OCI-LY7 (cell line): Measurements from ENCODE around the gene APBB2. TPM values are rescaled to one million over a fixed set of nuclear protein-coding genes. Genes with fewer than 3 reads are reported as not detected.

ENCODE experiments used
- BruUV-seq: library from RNA; stranded (reverse); fragments of 400-500 nt; replicated peaks from 2 replicates; lab custom pipeline; 2021; lab: Mats Ljungman, UMichigan
- CTCF ChIA-PET: fragments of 300-600 bp; sonication (Branson Sonifier 250); formaldehyde crosslinking; loops from one replicate; lab custom pipeline; 2022; ENCODE audit warnings: antibody characterized with exemption; ENCODE audit not compliant: unreplicated experiment; lab: Charles Lee
- POLR2A ChIA-PET: fragments of 300-600 bp; sonication (Branson Sonifier 250); formaldehyde crosslinking; loops from one replicate; lab custom pipeline; 2022; ENCODE audit warnings: antibody characterized with exemption; lab: Charles Lee
- DNase-seq: peaks from one replicate; pipeline ENCODE4 v3.0.0-alpha.2; 2015; ENCODE audit warnings: low spot score
- H2AFZ ChIP-seq: fragments of 200-600 bp; sonication (generic), shearing (Covaris generic); 2 replicates; pipeline ENCODE4 v1.6.1; 2014; ENCODE audit warnings: mild to moderate bottlenecking, antibody characterized with exemption, low read length, moderate library complexity
- H3K27ac ChIP-seq: fragments of 200-600 bp; sonication (generic); 2 replicates; pipeline ENCODE4 v1.5.1; 2014; ENCODE audit warnings: mixed run types, low read depth, mild to moderate bottlenecking, moderate library complexity, low read length, inconsistent platforms; ENCODE audit not compliant: poor library complexity, severe bottlenecking
- H3K36me3 ChIP-seq: fragments of 200-600 bp; sonication (generic); 2 replicates; pipeline ENCODE4 v1.6.1; 2014; ENCODE audit warnings: mild to moderate bottlenecking, antibody characterized with exemption, low read length, moderate library complexity, mixed read lengths; ENCODE audit not compliant: insufficient read depth
- H3K4me1 ChIP-seq: fragments of 200-600 bp; sonication (generic); 2 replicates; pipeline ENCODE4 v1.5.1; 2014; ENCODE audit warnings: mild to moderate bottlenecking, low read length; ENCODE audit not compliant: insufficient read depth, poor library complexity, severe bottlenecking
- H3K4me2 ChIP-seq: fragments of 200-600 bp; sonication (generic); 2 replicates; pipeline ENCODE4 v1.6.1; 2014; ENCODE audit warnings: mild to moderate bottlenecking, low read length
- H3K4me3 ChIP-seq: fragments of 200-600 bp; sonication (generic); 2 replicates; pipeline ENCODE4 v1.5.1; 2014; ENCODE audit warnings: mild to moderate bottlenecking, low read depth, low read length; ENCODE audit not compliant: poor library complexity, severe bottlenecking
- H3K79me2 ChIP-seq: fragments of 200-600 bp; sonication (generic); 2 replicates; pipeline ENCODE4 v1.6.1; 2016; ENCODE audit warnings: low read depth, mild to moderate bottlenecking, low read length, moderate library complexity, mixed read lengths; ENCODE audit not compliant: insufficient read depth
- H3K9me2 ChIP-seq: fragments of 200-600 bp; sonication (generic); 2 replicates; pipeline ENCODE4 v1.6.1; 2016; ENCODE audit warnings: mild to moderate bottlenecking, low read length, mixed read lengths; ENCODE audit not compliant: insufficient read depth
- H3K9me3 ChIP-seq: fragments of 200-600 bp; sonication (generic); 2 replicates; pipeline ENCODE4 v1.6.1; 2014; ENCODE audit warnings: mild to moderate bottlenecking, mixed run types, low read length, mixed read lengths
- H4K20me1 ChIP-seq: fragments of 200-600 bp; sonication (generic); 2 replicates; pipeline ENCODE4 v1.6.1; 2014; ENCODE audit warnings: mild to moderate bottlenecking, antibody characterized with exemption, low read length, moderate library complexity, mixed read lengths; ENCODE audit not compliant: insufficient read depth
- CTCF ChIP-seq: fragments of 200-600 bp; sonication (generic); conservative IDR thresholded peaks from 2 replicates; pipeline ENCODE4 v1.5.1; 2014; ENCODE audit warnings: mild to moderate bottlenecking, antibody characterized with exemption, low read length, moderate library complexity, mixed read lengths
- EZH2phosphoT487 ChIP-seq: fragments of 200-600 bp; sonication (generic); IDR thresholded peaks from 2 replicates; pipeline ENCODE4 v1.6.1; 2018; ENCODE audit warnings: low read depth, borderline replicate concordance, mild to moderate bottlenecking, mixed run types, antibody characterized with exemption, low read length, moderate library complexity, mixed read lengths
- intact Hi-C: fragments of 100-400 bp; cut with micrococcal nuclease; formaldehyde crosslinking; loops from one replicate; pipeline ENCODE4 v1.10.0; 2022; ENCODE audit not compliant: unreplicated experiment
- total RNA-seq, 2 experiments: library from RNA; depleted of rRNA in 1 of 2; stranded (reverse); fragments of >200 nt in 1 of 2; shearing (Covaris generic) in 1 of 2; gene quantifications; 2 replicates each; pipeline ENCODE4 v1.2.3, GENCODE V29; 2014 to 2022

APBB2 gene
- total RNA-seq, 2 experiments from 2014 or later, result 66.4 to 88.5 TPM

- Histone ChIP-seq H3K4me2 (no peak overlapping the region), H3K9me3 (no peaks in the 10 kb centered on the region), H3K36me3 (peaks cover 46% of the 10 kb centered on the region), H3K79me2 (no peaks in the 10 kb centered on the region), H3K4me3 (no peak overlapping the region), H3K9me2 (no peaks in the 10 kb centered on the region), H3K27ac (no peak overlapping the region), H4K20me1 (no peaks in the 10 kb centered on the region), H2AFZ (no peak overlapping the region), H3K4me1 (no peaks in the 10 kb centered on the region)
- POLR2A ChIA-PET, result interaction anchor here (1.5 kb wide), 1 partner anchor 31 kb away, joined by 4 read pairs; no protein-coding TSS in a partner anchor
- intact Hi-C loops, result no loop called here
- CTCF ChIA-PET, result no interaction called here
- BruUV-seq, result no TSS peak
- TF ChIP-seq EZH2phosphoT487 (no peak), CTCF (no peak)
- no peak for DNase-seq
Measured at GRCh38 chr4:40828661-40829060, 385.7 kb downstream of the APBB2 start.

- H2AFZ ChIP-seq, result no peak overlapping the region
- no peaks in the 10 kb centered on the region for H3K9me3 ChIP-seq
- H4K20me1 ChIP-seq, result no peaks in the 10 kb centered on the region
- ChIA-PET CTCF (no interaction called here), POLR2A (interaction anchor here (0.7 kb wide), 1 partner anchor 23 kb away, joined by 3 read pairs; no protein-coding TSS in a partner anchor)
- peaks cover 54% of the 10 kb centered on the region for H3K36me3 ChIP-seq
- H3K27ac ChIP-seq, result no peak overlapping the region
- no peak for DNase-seq
- no peaks in the 10 kb centered on the region for H3K9me2 ChIP-seq
- no peak overlapping the region for H3K4me2 ChIP-seq
- intact Hi-C loops, result no loop called here
- TF ChIP-seq EZH2phosphoT487, result no peak
- BruUV-seq, result no TSS peak
- H3K79me2 ChIP-seq, result no peaks in the 10 kb centered on the region
- no peaks in the 10 kb centered on the region for H3K4me1 ChIP-seq
- H3K4me3 ChIP-seq, result no peak overlapping the region
Measured at GRCh38 chr4:40827758-40828157, 386.6 kb downstream of the APBB2 start.

- H3K36me3 ChIP-seq, result peaks cover 56% of the 10 kb centered on the region
- intact Hi-C loops, result no loop called here
- no peak overlapping the region for H2AFZ ChIP-seq
- BruUV-seq, result no TSS peak
- no peak for DNase-seq
- no peaks in the 10 kb centered on the region for H3K79me2 ChIP-seq
- ChIA-PET CTCF (no interaction called here), POLR2A (interaction anchor here (0.6 to 0.7 kb wide), 2 partner anchors 7 to 22 kb away, joined by 3 read pairs; no protein-coding TSS in a partner anchor)
- no peaks in the 10 kb centered on the region for H3K9me3 ChIP-seq
- no peaks in the 10 kb centered on the region for H3K9me2 ChIP-seq
- no peak overlapping the region for H3K4me3 ChIP-seq
- H3K4me1 ChIP-seq, result no peaks in the 10 kb centered on the region
- no peaks in the 10 kb centered on the region for H4K20me1 ChIP-seq
- no peak overlapping the region for H3K27ac ChIP-seq
- TF ChIP-seq CTCF (no peak), EZH2phosphoT487 (no peak)
- H3K4me2 ChIP-seq, result no peak overlapping the region
Measured at GRCh38 chr4:40826821-40827220, 387.5 kb downstream of the APBB2 start.
